BLaER1 (cell line): ENCODE data around the gene ARHGEF25.

Experiments
- H3K27ac ChIP-seq: shearing (Covaris generic); formaldehyde crosslinking; 2 replicates; pipeline ENCODE4 v1.8.1; 2022
- H3K27me3 ChIP-seq: shearing (Covaris generic); formaldehyde crosslinking; 2 replicates; pipeline ENCODE4 v1.8.1; 2022
- H3K36me3 ChIP-seq: shearing (Covaris generic); formaldehyde crosslinking; 2 replicates; pipeline ENCODE4 v1.8.1; 2022
- H3K4me1 ChIP-seq: shearing (Covaris generic); formaldehyde crosslinking; 2 replicates; pipeline ENCODE4 v1.8.1; 2022
- H3K4me2 ChIP-seq: shearing (Covaris generic); formaldehyde crosslinking; 2 replicates; pipeline ENCODE4 v1.8.1; 2022
- H3K4me3 ChIP-seq: shearing (Covaris generic); formaldehyde crosslinking; 2 replicates; pipeline ENCODE4 v1.8.1; 2022
- H3K9ac ChIP-seq: shearing (Covaris generic); formaldehyde crosslinking; 2 replicates; pipeline ENCODE4 v1.8.1; 2022
- H3K9me3 ChIP-seq: shearing (Covaris generic); formaldehyde crosslinking; 2 replicates; pipeline ENCODE4 v1.8.1; 2022
- H4K20me1 ChIP-seq: shearing (Covaris generic); formaldehyde crosslinking; 2 replicates; pipeline ENCODE4 v1.8.1; 2022
- Cebpa-rat ChIP-seq: shearing (Covaris generic); IDR thresholded peaks from 2 replicates; pipeline ENCODE4 v1.8.1; 2022

Gene ARHGEF25

GRCh38 chr12:57607958-57608663 lies 3.1 kb upstream of the ARHGEF25 start:
- no peaks in the 10 kb centered on the region for H4K20me1 ChIP-seq
- peak overlapping the region; percentile 28 for H3K4me2 ChIP-seq
- no peak overlapping the region for H3K9ac ChIP-seq
- H3K36me3 ChIP-seq = no peaks in the 10 kb centered on the region
- TF ChIP-seq Cebpa-rat = no peak
- no peak overlapping the region for H3K4me3 ChIP-seq
- H3K27me3 ChIP-seq = peaks cover 83% of the 10 kb centered on the region
- peaks cover 59% of the 10 kb centered on the region for H3K4me1 ChIP-seq
- H3K9me3 ChIP-seq = no peaks in the 10 kb centered on the region
- H3K27ac ChIP-seq = no peak overlapping the region

- H3K27me3 ChIP-seq = peaks cover 73% of the 10 kb centered on the region
- H3K36me3 ChIP-seq = no peaks in the 10 kb centered on the region
- no peaks in the 10 kb centered on the region for H3K9me3 ChIP-seq
- no peak overlapping the region for H3K9ac ChIP-seq
- no peak for TF ChIP-seq Cebpa-rat
- peak overlapping the region; percentile 28 for H3K4me2 ChIP-seq
- peaks cover 59% of the 10 kb centered on the region for H3K4me1 ChIP-seq
- no peak overlapping the region for H3K27ac ChIP-seq
- no peak overlapping the region for H3K4me3 ChIP-seq
- H4K20me1 ChIP-seq = no peaks in the 10 kb centered on the region
These were observed 2.0 kb upstream of the ARHGEF25 start for GRCh38 chr12:57609101-57609780.

- Histone ChIP-seq H3K4me3 (no peak overlapping the region), H3K4me1 (peaks cover 61% of the 10 kb centered on the region), H3K9ac (no peak overlapping the region), H3K4me2 (peak overlapping the region; percentile 94), H3K36me3 (no peaks in the 10 kb centered on the region), H4K20me1 (no peaks in the 10 kb centered on the region), H3K27me3 (peaks cover 66% of the 10 kb centered on the region), H3K9me3 (no peaks in the 10 kb centered on the region), H3K27ac (no peak overlapping the region; the same call in 1 of the 2 replicates)
- TF ChIP-seq Cebpa-rat = no peak
These were observed 1.3 kb upstream of the ARHGEF25 start for GRCh38 chr12:57609781-57610553.

GRCh38 chr12:57610554-57611107 lies 604 bp upstream of the ARHGEF25 start:
- TF ChIP-seq Cebpa-rat = no peak

GRCh38 chr12:57611827-57612710 lies 834 bp downstream of the ARHGEF25 start:
- Histone ChIP-seq H3K4me1 (peaks cover 71% of the 10 kb centered on the region), H3K36me3 (peaks cover 13% of the 10 kb centered on the region; the same call in 1 of the 2 replicates), H3K9me3 (no peaks in the 10 kb centered on the region), H3K27me3 (peaks cover 45% of the 10 kb centered on the region), H4K20me1 (no peaks in the 10 kb centered on the region), H3K4me3 (peak overlapping the region; percentile 72), H3K27ac (peak overlapping the region; percentile 94), H3K4me2 (peak overlapping the region; percentile 94), H3K9ac (peak overlapping the region; percentile 60; the same call in 1 of the 2 replicates)
- no peak for TF ChIP-seq Cebpa-rat

More at GRCh38 chr12:57610554-57611107, 604 bp upstream of the ARHGEF25 start:
- Histone ChIP-seq H3K36me3 (peaks cover 1% of the 10 kb centered on the region; the same call in 1 of the 2 replicates), H3K4me2 (peak overlapping the region; percentile 94), H3K4me3 (peak overlapping the region; percentile 72), H3K27ac (peak overlapping the region; percentile 93), H3K9ac (peak overlapping the region; percentile 84), H3K9me3 (no peaks in the 10 kb centered on the region), H3K4me1 (peaks cover 61% of the 10 kb centered on the region), H3K27me3 (peaks cover 59% of the 10 kb centered on the region), H4K20me1 (no peaks in the 10 kb centered on the region)

- Histone ChIP-seq H3K4me2 (peak overlapping the region; percentile 94), H3K9ac (peak overlapping the region; percentile 70), H3K9me3 (peaks cover 4% of the 10 kb centered on the region; the same call in 1 of the 2 replicates), H3K4me1 (peaks cover 71% of the 10 kb centered on the region), H3K36me3 (peaks cover 17% of the 10 kb centered on the region; the same call in 1 of the 2 replicates), H3K27ac (peak overlapping the region; percentile 94), H3K4me3 (peak overlapping the region; percentile 72; the same call in 1 of the 2 replicates), H4K20me1 (no peaks in the 10 kb centered on the region), H3K27me3 (peaks cover 47% of the 10 kb centered on the region)
- no peak for TF ChIP-seq Cebpa-rat
These were observed 1.6 kb downstream of the ARHGEF25 start for GRCh38 chr12:57612711-57613426.

- Histone ChIP-seq H4K20me1 (no peaks in the 10 kb centered on the region), H3K4me1 (peaks cover 71% of the 10 kb centered on the region), H3K36me3 (peaks cover 17% of the 10 kb centered on the region; the same call in 1 of the 2 replicates), H3K4me2 (peak overlapping the region; percentile 94), H3K4me3 (peak overlapping the region; percentile 50; the same call in 1 of the 2 replicates), H3K9ac (peak overlapping the region; percentile 70), H3K9me3 (peaks cover 6% of the 10 kb centered on the region; the same call in 1 of the 2 replicates), H3K27me3 (peaks cover 47% of the 10 kb centered on the region), H3K27ac (peak overlapping the region; percentile 94)
- no peak for TF ChIP-seq Cebpa-rat
These were observed 2.3 kb downstream of the ARHGEF25 start for GRCh38 chr12:57613427-57614109.
